Activated naive CD8-positive, alpha-beta T cell treated with anti-CD3 and anti-CD28 coated beads, Interleukin-2, amount 50 U/mL, for 24 hours (primary cell): ENCODE data around the gene GARIN1A.
A peak's percentile ranks its signal among the peaks of the same experiment; 100 is the strongest.

ENCODE experiments used
- ATAC-seq: fragments of 150-1000 bp; cut with Tn5 transposase; one replicate; pipeline ENCODE4 v1.10.0; 2021
- DNase-seq: peaks from one replicate; pipeline ENCODE4 v3.0.0; 2021
- H3K27ac Mint-ChIP-seq: one replicate; pipeline ENCODE4 v1.8.0; 2021; ENCODE audit warnings: mild to moderate bottlenecking, mixed read lengths
- H3K27me3 Mint-ChIP-seq: one replicate; pipeline ENCODE4 v1.8.0; 2021; ENCODE audit warnings: mixed read lengths
- H3K36me3 Mint-ChIP-seq: one replicate; pipeline ENCODE4 v1.8.0; 2021; ENCODE audit warnings: low read depth, mixed read lengths
- H3K4me1 Mint-ChIP-seq: one replicate; pipeline ENCODE4 v1.8.0; 2021; ENCODE audit warnings: mixed read lengths
- H3K4me3 Mint-ChIP-seq: one replicate; pipeline ENCODE4 v1.8.0; 2021; ENCODE audit warnings: mild to moderate bottlenecking, moderate library complexity, mixed read lengths
- H3K9me3 Mint-ChIP-seq: one replicate; pipeline ENCODE4 v1.8.0; 2021; ENCODE audit warnings: mixed read lengths

Gene GARIN1A

DNA sequence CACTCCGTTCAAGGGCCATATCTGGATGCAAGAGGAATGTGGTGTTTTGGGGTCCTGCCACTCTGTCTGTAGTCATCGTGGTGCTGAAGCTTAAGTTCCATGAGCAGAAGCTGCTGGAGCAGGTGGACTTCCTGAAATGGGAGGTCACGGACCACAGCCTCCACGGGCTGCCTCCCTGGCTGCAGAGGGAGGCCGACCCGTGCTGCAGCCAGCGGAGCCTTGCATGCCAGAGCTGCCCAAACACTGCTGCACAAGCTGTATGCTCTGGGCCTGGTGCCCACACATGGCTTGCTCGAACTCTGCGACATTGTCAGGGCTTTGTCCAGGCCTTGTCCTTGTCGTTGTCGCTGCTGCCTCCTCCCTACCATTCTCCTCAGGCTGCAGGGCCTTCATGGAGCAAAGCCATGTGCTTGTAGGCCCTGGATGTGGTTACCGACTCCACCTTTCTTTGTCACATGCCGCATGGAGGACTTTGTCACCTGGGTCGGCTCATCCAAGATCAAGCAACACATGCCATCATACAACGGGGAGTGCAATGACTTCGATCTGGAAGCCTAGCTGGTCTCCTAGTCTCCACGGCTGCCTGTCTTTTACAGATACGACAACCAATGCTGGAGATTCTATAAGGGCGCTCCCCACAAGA, 21.4 kb downstream of the GARIN1A start:
- ATAC-seq (no peak), DNase-seq (no peak)
- Mint-ChIP-seq H3K4me1 (peaks cover 12% of the 10 kb centered on the region), H3K27me3 (peaks cover 31% of the 10 kb centered on the region), H3K27ac (no peak overlapping the region), H3K36me3 (no peaks in the 10 kb centered on the region), H3K4me3 (no peak overlapping the region), H3K9me3 (no peaks in the 10 kb centered on the region)

DNA sequence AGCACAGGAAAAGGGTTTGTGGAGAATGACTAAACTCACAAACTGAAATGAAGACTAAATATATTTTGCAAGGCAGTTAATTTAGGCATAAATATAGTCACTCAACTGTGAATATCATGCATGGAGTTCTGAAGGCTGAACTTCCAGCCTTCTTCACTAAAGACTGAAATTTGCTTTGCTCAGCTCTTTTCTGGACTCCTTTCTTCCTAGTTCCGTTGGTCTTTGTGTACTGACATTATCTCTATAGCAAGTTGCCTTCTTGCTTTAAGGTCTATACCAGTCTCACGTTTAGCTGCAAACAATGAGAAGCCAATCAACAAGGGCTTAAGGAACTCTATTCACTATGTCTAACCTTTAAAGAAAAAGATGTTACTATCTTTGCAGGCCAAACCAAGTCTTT, 22.6 kb downstream of the GARIN1A start:
- Mint-ChIP-seq H3K27ac (no peak overlapping the region), H3K36me3 (no peaks in the 10 kb centered on the region), H3K4me1 (peaks cover 12% of the 10 kb centered on the region), H3K4me3 (no peak overlapping the region), H3K27me3 (peaks cover 42% of the 10 kb centered on the region), H3K9me3 (no peaks in the 10 kb centered on the region)
- DNase-seq (no peak), ATAC-seq (no peak)

- H3K9me3 Mint-ChIP-seq: no peaks in the 10 kb centered on the region
- H3K4me1 Mint-ChIP-seq: peaks cover 12% of the 10 kb centered on the region
- H3K27me3 Mint-ChIP-seq: peaks cover 54% of the 10 kb centered on the region
- peak overlapping the region; percentile 81 for H3K4me3 Mint-ChIP-seq
- peak; percentile 83 for ATAC-seq
- DNase-seq: peak; percentile 71
- no peak overlapping the region for H3K27ac Mint-ChIP-seq
- H3K36me3 Mint-ChIP-seq: no peaks in the 10 kb centered on the region
These were observed 25.3 kb downstream of the GARIN1A start for GRCh38 chr7:128697302-128697905.

DNA sequence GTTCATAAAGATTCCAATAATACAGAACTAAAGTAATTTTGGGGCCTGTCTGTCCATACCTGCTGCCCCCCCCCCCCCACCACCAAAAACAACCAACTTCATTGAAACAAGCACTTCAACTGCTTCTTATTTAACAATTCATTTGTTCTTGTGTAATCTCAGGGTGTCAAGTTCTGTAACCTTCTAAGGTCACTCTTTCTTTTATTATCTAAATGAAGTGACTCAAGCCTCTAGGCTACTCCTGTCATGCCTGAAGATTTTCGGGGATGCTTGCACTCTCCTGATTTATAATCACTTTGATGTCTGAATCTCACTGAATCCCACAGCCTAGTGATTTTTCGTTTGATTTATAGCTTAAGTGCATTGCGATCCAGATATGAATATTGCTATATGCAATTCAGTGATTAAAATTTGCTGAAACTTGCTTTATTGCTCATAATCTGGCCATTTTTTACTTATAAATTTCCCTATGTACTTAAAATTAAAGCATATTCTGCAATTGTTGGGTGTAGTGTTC, 27.2 kb downstream of the GARIN1A start:
- peaks cover 54% of the 10 kb centered on the region for H3K27me3 Mint-ChIP-seq
- ATAC-seq: no peak
- H3K27ac Mint-ChIP-seq: no peak overlapping the region
- DNase-seq: no peak
- H3K4me1 Mint-ChIP-seq: peaks cover 18% of the 10 kb centered on the region
- H3K36me3 Mint-ChIP-seq: no peaks in the 10 kb centered on the region
- no peak overlapping the region for H3K4me3 Mint-ChIP-seq
- no peaks in the 10 kb centered on the region for H3K9me3 Mint-ChIP-seq

- Mint-ChIP-seq H3K36me3 (no peaks in the 10 kb centered on the region), H3K4me1 (peaks cover 18% of the 10 kb centered on the region)
- no peak for ATAC-seq
These were observed 27.8 kb downstream of the GARIN1A start for GRCh38 chr7:128699895-128700294.

GRCh38 chr7:128701062-128701785, 29.1 kb downstream of the GARIN1A start:
- Mint-ChIP-seq H3K4me1 (peaks cover 23% of the 10 kb centered on the region), H3K27me3 (peaks cover 46% of the 10 kb centered on the region), H3K36me3 (no peaks in the 10 kb centered on the region), H3K4me3 (no peak overlapping the region), H3K27ac (no peak overlapping the region), H3K9me3 (no peaks in the 10 kb centered on the region)
- DNase-seq: no peak
- ATAC-seq: no peak

More at GRCh38 chr7:128699895-128700294, 27.8 kb downstream of the GARIN1A start:
- Mint-ChIP-seq H3K27ac (no peak overlapping the region), H3K4me3 (no peak overlapping the region), H3K9me3 (no peaks in the 10 kb centered on the region), H3K27me3 (peaks cover 54% of the 10 kb centered on the region)
- DNase-seq: no peak

DNA sequence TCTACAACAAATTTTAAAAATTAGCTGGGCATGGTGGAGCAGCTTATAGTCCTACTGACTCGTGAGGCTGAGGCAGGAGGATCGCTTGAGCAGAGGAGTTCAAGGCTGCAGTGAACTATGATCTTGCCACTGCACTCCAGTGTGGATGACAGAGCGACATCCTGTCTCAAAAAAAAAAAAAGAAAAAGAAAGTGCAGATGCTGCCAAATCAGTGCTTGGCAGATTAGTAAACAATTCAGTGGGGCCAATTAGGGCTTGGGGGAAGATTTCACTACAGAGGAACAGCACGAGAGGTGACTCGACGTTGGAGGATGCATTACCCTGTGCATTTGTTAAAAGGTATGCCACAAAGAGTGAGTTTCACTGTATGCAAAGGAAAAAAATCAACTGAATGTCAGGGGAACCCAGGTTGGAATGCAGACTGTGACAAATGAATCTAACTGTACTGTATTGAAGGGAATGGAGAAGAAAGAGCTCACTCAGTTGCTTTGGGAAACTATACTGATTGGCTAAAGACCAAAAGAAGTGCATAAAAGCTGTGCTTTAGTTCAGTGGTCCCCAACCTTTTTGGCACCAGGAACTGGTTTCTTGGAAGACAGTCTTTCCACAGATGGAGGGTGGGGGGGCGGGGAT, 31.6 kb downstream of the GARIN1A start:
- H3K36me3 Mint-ChIP-seq: no peaks in the 10 kb centered on the region
- ATAC-seq (peak; percentile 28), DNase-seq (no peak)
- H3K27ac Mint-ChIP-seq: no peak overlapping the region
- H3K4me1 Mint-ChIP-seq: peaks cover 11% of the 10 kb centered on the region
- H3K27me3 Mint-ChIP-seq: peaks cover 21% of the 10 kb centered on the region
- no peak overlapping the region for H3K4me3 Mint-ChIP-seq
- no peaks in the 10 kb centered on the region for H3K9me3 Mint-ChIP-seq

DNA sequence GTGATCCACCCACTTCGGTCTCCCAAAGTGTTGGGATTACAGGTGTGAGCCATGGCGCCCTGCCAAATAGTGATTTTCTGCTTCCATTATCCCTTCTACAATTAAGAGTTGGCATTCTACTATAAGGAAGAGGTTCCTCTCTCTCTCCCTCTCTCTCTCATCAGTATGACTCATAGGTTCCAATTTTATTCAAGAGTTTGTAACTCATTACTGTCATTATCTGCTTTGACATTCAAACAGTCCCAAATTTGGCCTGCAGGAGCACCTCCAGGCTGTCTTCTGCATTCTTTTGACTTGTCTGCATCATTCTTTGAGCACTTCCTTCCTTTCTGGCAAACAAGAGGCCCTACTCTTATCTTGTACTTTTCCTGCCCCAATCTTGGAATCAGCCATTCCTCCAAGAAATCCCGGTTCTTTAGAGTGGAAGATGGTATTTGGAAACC, 33.8 kb downstream of the GARIN1A start:
- peaks cover 11% of the 10 kb centered on the region for H3K4me1 Mint-ChIP-seq
- ATAC-seq (peak; percentile 57), DNase-seq (no peak)
- H3K27ac Mint-ChIP-seq: no peak overlapping the region
- no peaks in the 10 kb centered on the region for H3K36me3 Mint-ChIP-seq
- H3K9me3 Mint-ChIP-seq: no peaks in the 10 kb centered on the region
- no peak overlapping the region for H3K4me3 Mint-ChIP-seq
- peaks cover 6% of the 10 kb centered on the region for H3K27me3 Mint-ChIP-seq

GRCh38 chr7:128707752-128708151, 35.7 kb downstream of the GARIN1A start:
- H3K36me3 Mint-ChIP-seq: no peaks in the 10 kb centered on the region
- ATAC-seq: no peak
- H3K27ac Mint-ChIP-seq: no peak overlapping the region
- no peak overlapping the region for H3K4me3 Mint-ChIP-seq
- peaks cover 3% of the 10 kb centered on the region for H3K27me3 Mint-ChIP-seq
- H3K4me1 Mint-ChIP-seq: peaks cover 11% of the 10 kb centered on the region
- DNase-seq: no peak
- no peaks in the 10 kb centered on the region for H3K9me3 Mint-ChIP-seq

DNA sequence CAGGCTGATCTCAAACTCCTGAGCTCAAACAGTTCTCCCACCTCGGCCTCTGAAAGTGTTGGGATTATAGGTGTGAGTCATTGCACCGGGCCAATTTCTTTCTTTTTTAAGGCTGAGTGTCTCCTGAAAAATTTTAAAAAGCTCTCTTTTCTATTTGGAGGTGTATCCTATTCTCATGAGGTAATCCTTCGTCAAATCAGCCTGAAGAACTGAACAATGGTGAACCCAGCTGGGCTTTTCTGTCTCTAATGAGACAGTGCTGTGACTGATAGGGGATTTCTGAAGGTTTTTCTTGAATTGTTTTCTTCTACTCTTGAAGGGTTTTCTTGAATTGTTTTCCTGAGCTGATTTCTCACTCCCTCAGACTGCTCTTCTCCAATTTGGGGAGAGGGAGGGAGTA, 36.1 kb downstream of the GARIN1A start:
- Mint-ChIP-seq H3K9me3 (no peaks in the 10 kb centered on the region), H3K4me1 (peaks cover 11% of the 10 kb centered on the region), H3K27me3 (peaks cover 5% of the 10 kb centered on the region), H3K4me3 (no peak overlapping the region), H3K27ac (no peak overlapping the region), H3K36me3 (no peaks in the 10 kb centered on the region)
- ATAC-seq (no peak), DNase-seq (no peak)

GRCh38 chr7:128708824-128709223, 36.7 kb downstream of the GARIN1A start:
- ATAC-seq: no peak
- Mint-ChIP-seq H3K27ac (no peak overlapping the region), H3K9me3 (no peaks in the 10 kb centered on the region), H3K27me3 (peaks cover 7% of the 10 kb centered on the region), H3K4me3 (no peak overlapping the region), H3K36me3 (no peaks in the 10 kb centered on the region), H3K4me1 (peaks cover 7% of the 10 kb centered on the region)
- DNase-seq: no peak

DNA sequence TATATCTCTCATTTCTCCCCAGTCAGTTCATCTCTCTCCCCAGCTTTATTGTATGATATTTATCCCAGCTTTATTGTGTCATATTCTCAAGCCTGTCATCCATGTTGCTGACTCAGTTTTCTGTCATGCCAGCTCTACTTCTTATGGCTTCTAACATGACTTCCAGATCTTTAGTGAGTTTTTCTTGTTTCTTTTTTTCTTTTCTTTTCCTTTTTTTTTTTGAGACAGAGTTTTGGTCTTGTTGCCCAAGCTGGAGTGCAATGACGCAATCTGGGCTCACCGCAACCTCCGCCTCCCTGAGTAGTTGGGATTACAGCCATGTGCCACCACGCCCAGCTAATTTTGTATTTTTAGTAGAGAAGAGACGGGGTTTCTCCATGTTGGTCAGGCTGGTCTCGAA, 38.4 kb downstream of the GARIN1A start:
- no peaks in the 10 kb centered on the region for H3K9me3 Mint-ChIP-seq
- ATAC-seq (no peak), DNase-seq (no peak)
- H3K4me1 Mint-ChIP-seq: peaks cover 5% of the 10 kb centered on the region
- H3K27ac Mint-ChIP-seq: no peak overlapping the region
- H3K4me3 Mint-ChIP-seq: no peak overlapping the region
- H3K36me3 Mint-ChIP-seq: no peaks in the 10 kb centered on the region
- peaks cover 7% of the 10 kb centered on the region for H3K27me3 Mint-ChIP-seq

GRCh38 chr7:128713794-128714193, 41.7 kb downstream of the GARIN1A start:
- no peak overlapping the region for H3K27ac Mint-ChIP-seq
- H3K9me3 Mint-ChIP-seq: no peaks in the 10 kb centered on the region
- no peaks in the 10 kb centered on the region for H3K36me3 Mint-ChIP-seq
- no peak overlapping the region for H3K4me3 Mint-ChIP-seq
- H3K27me3 Mint-ChIP-seq: peaks cover 7% of the 10 kb centered on the region
- no peak for DNase-seq
- no peaks in the 10 kb centered on the region for H3K4me1 Mint-ChIP-seq
- ATAC-seq: no peak

- Mint-ChIP-seq H3K4me1 (peaks cover 2% of the 10 kb centered on the region), H3K9me3 (no peaks in the 10 kb centered on the region), H3K27me3 (peaks cover 7% of the 10 kb centered on the region), H3K4me3 (no peak overlapping the region), H3K27ac (no peak overlapping the region), H3K36me3 (no peaks in the 10 kb centered on the region)
- ATAC-seq: no peak
- no peak for DNase-seq
These were observed 42.8 kb downstream of the GARIN1A start for GRCh38 chr7:128714701-128715495.
